A549 (cell line): ENCODE results near the gene ATP10A. TPM values are rescaled to one million over a fixed set of nuclear protein-coding genes. Genes with fewer than 3 reads are reported as not detected.

Experiments used
- ATAC-seq, 2 experiments: fragments of 200-7000 bp in 1 of 2; fragments of >200 bp in 1 of 2; cut with Nextera tagmentation in 1 of 2; cut with Tn5 transposase in 1 of 2; 3 replicates each; pipeline versions ENCODE4 v1.8.0 to v1.9.1; 2018 to 2020; ENCODE audit warnings: mild to moderate bottlenecking in 1 of 2, moderate library complexity in 1 of 2
- CTCF ChIA-PET: fragments of 300-600 bp; sonication (Branson Sonifier 250); formaldehyde crosslinking; extraction: SDS; loops from one replicate; lab custom pipeline; 2021; ENCODE audit warnings: antibody characterized with exemption, inconsistent platforms; lab: Yijun Ruan, JAX
- POLR2A ChIA-PET: fragments of 350-600 bp; formaldehyde crosslinking; extraction: SDS; loops from one replicate; lab custom pipeline; 2021; ENCODE audit warnings: antibody characterized with exemption, inconsistent platforms; lab: Yijun Ruan, JAX
- DNase-seq, 2 experiments: peaks; one replicate each; pipeline versions ENCODE4 v3.0.0 to v3.0.0-alpha.2; 2011 to 2016; ENCODE audit warnings: low read depth in 1 of 2, low spot score in 1 of 2
- FAIRE-seq: peaks from 2 replicates; lab custom pipeline; 2011; peaks lifted over from hg19 to GRCh38; lab: Jason Lieb, UNC
- H3K27ac ChIP-seq, 2 experiments: fragments of >200 bp; sonication (Bioruptor Twin); formaldehyde crosslinking; 3 replicates each; pipeline ENCODE4 v1.5.1; 2016 to 2017
- H3K4me1 ChIP-seq: fragments of >200 bp; sonication (Bioruptor Twin); formaldehyde crosslinking; 3 replicates; pipeline ENCODE4 v1.6.1; 2016
- H3K4me2 ChIP-seq: fragments of >200 bp; sonication (Bioruptor Twin); formaldehyde crosslinking; 3 replicates; pipeline ENCODE4 v1.6.1; 2016
- H3K4me3 ChIP-seq: fragments of >200 bp; sonication (Bioruptor Twin); formaldehyde crosslinking; 3 replicates; pipeline ENCODE4 v1.5.1; 2016
- H3K9me3 ChIP-seq: fragments of >200 bp; sonication (Bioruptor Twin); formaldehyde crosslinking; 3 replicates; pipeline ENCODE4 v1.6.1; 2016
- BHLHE40 ChIP-seq: IDR thresholded peaks from 2 replicates; pipeline ENCODE4 v1.6.1; 2012; ENCODE audit warnings: low read depth, low read length, inconsistent platforms
- CBX2 ChIP-seq: fragments of 200-600 bp; sonication (generic); IDR thresholded peaks from 2 replicates; pipeline ENCODE4 v1.6.1; 2016; ENCODE audit warnings: low read depth, mild to moderate bottlenecking, borderline replicate concordance
- CHD4 ChIP-seq: fragments of 200-600 bp; sonication (generic); IDR thresholded peaks from 2 replicates; pipeline ENCODE4 v1.6.1; 2016; ENCODE audit warnings: antibody characterized with exemption, mild to moderate bottlenecking, borderline replicate concordance
- CTCF ChIP-seq: fragments of >200 bp; sonication (Bioruptor Twin); formaldehyde crosslinking; IDR thresholded peaks from 3 replicates; pipeline ENCODE4 v1.5.1; 2016
- EP300 ChIP-seq, 2 experiments: fragments of >200 bp; sonication (Bioruptor Twin); formaldehyde crosslinking; IDR thresholded peaks; 2 replicates in 1 of 2; 3 replicates in 1 of 2; pipeline ENCODE4 v1.6.1; 2016 to 2017
- FOSB ChIP-seq: fragments of 250-450 bp; sonication (Bioruptor Pico); IDR thresholded peaks from 2 replicates; pipeline ENCODE4 v1.5.0; 2020; ENCODE audit warnings: mild to moderate bottlenecking, moderate library complexity
- FOXS1 ChIP-seq: fragments of 250-450 bp; sonication (Bioruptor Pico); IDR thresholded peaks from 2 replicates; pipeline ENCODE4 v1.5.0; 2020; ENCODE audit warnings: mild to moderate bottlenecking, moderate library complexity
- GATA3 ChIP-seq: IDR thresholded peaks from 2 replicates; pipeline ENCODE4 v1.6.1; 2012; ENCODE audit warnings: borderline replicate concordance
- HDAC2 ChIP-seq: fragments of 200-600 bp; sonication (generic); IDR thresholded peaks from 2 replicates; pipeline ENCODE4 v1.6.1; 2016
- HMGXB4 ChIP-seq: fragments of 250-450 bp; sonication (Bioruptor Pico); IDR thresholded peaks from 2 replicates; pipeline ENCODE4 v1.5.0; 2021; ENCODE audit warnings: mild to moderate bottlenecking, moderate library complexity, borderline replicate concordance
- HOXB5 ChIP-seq: fragments of 250-450 bp; sonication (Bioruptor Pico); IDR thresholded peaks from 2 replicates; pipeline ENCODE4 v1.5.0; 2020; ENCODE audit warnings: mild to moderate bottlenecking, moderate library complexity
- JUN ChIP-seq, 2 experiments: fragments of >200 bp; sonication (Bioruptor Twin); formaldehyde crosslinking; IDR thresholded peaks; 2 replicates in 1 of 2; 3 replicates in 1 of 2; pipeline ENCODE4 v1.6.1; 2016 to 2017
- JUNB ChIP-seq: fragments of >200 bp; sonication (Bioruptor Twin); formaldehyde crosslinking; IDR thresholded peaks from 2 replicates; pipeline ENCODE4 v1.6.1; 2016
- KDM1A ChIP-seq: fragments of 200-600 bp; sonication (generic); IDR thresholded peaks from 2 replicates; pipeline ENCODE4 v1.6.1; 2016; ENCODE audit warnings: low read depth, mild to moderate bottlenecking
- KDM5A ChIP-seq: fragments of 200-600 bp; sonication (generic); IDR thresholded peaks from 2 replicates; pipeline ENCODE4 v1.6.1; 2016; ENCODE audit warnings: antibody characterized with exemption, mild to moderate bottlenecking
- MAZ ChIP-seq: fragments of 150-350 bp; IDR thresholded peaks from 2 replicates; pipeline ENCODE4 v1.6.1; 2014; ENCODE audit warnings: antibody characterized with exemption, low read depth, low read length, borderline replicate concordance
- MYC ChIP-seq: IDR thresholded peaks from 2 replicates; pipeline ENCODE4 v1.6.1; 2012; ENCODE audit warnings: mild to moderate bottlenecking, inconsistent platforms, low read length, improper control_type of control experiment, borderline replicate concordance
- NR3C1 ChIP-seq: fragments of >200 bp; sonication (Bioruptor Twin); formaldehyde crosslinking; IDR thresholded peaks from 3 replicates; pipeline ENCODE4 v1.6.1; 2017
- PBX3 ChIP-seq: IDR thresholded peaks from 2 replicates; pipeline ENCODE4 v1.6.1; 2012
- POLR2A ChIP-seq: IDR thresholded peaks from 2 replicates; pipeline ENCODE4 v1.6.1; 2012; ENCODE audit warnings: mild to moderate bottlenecking, low read length
- POLR2AphosphoS2 ChIP-seq: conservative IDR thresholded peaks from 2 replicates; pipeline ENCODE4 v1.6.1; 2012; ENCODE audit warnings: low read length, improper control_type of control experiment, inconsistent platforms
- RARB ChIP-seq: fragments of 250-450 bp; sonication (Bioruptor Pico); IDR thresholded peaks from 2 replicates; pipeline ENCODE4 v1.8.0; 2021; ENCODE audit warnings: mild to moderate bottlenecking, moderate library complexity
- RCOR1 ChIP-seq: fragments of 150-350 bp; IDR thresholded peaks from 2 replicates; pipeline ENCODE4 v1.6.1; 2014; ENCODE audit warnings: antibody characterized with exemption, low read length, low read depth
- RNF2 ChIP-seq: fragments of 200-600 bp; sonication (generic); IDR thresholded peaks from 2 replicates; pipeline ENCODE4 v1.6.1; 2016; ENCODE audit warnings: low read depth, mild to moderate bottlenecking, antibody characterized with exemption, moderate library complexity, borderline replicate concordance
- SMC3 ChIP-seq: fragments of >200 bp; sonication (Bioruptor Twin); formaldehyde crosslinking; IDR thresholded peaks from 3 replicates; pipeline ENCODE4 v1.6.1; 2018; ENCODE audit warnings: inconsistent platforms
- TFCP2L1 ChIP-seq: fragments of 250-450 bp; sonication (Bioruptor Pico); IDR thresholded peaks from 2 replicates; pipeline ENCODE4 v1.5.0; 2021; ENCODE audit warnings: mild to moderate bottlenecking
- TP53 ChIP-seq: fragments of 250-450 bp; sonication (Bioruptor Pico); IDR thresholded peaks from 2 replicates; pipeline ENCODE4 v1.5.0; 2021; ENCODE audit warnings: mild to moderate bottlenecking, moderate library complexity
- ZNF302 ChIP-seq: fragments of 250-450 bp; sonication (Bioruptor Pico); IDR thresholded peaks from 2 replicates; pipeline ENCODE4 v1.9.0; 2021; ENCODE audit warnings: inconsistent platforms, mild to moderate bottlenecking, moderate library complexity
- WGBS: methylation state at CpG from one replicate; pipeline ENCODE4 v1.1.6; 2017; ENCODE audit errors: missing lambda C conversion rate; 5-methylcytosine and 5-hydroxymethylcytosine counted together
- polyA plus RNA-seq, 4 experiments: library from polyadenylated mRNA; depleted of rRNA in 3 of 4; stranded (reverse); fragments of >200 nt; fragmentation: RNase III in 1 of 4; extraction: RNeasy Plus Mini Kit Qiagen cat#74134 plus additional on column Dnase treatment in 1 of 4; gene quantifications; 2 replicates in 3 of 4; 3 replicates in 1 of 4; pipeline ENCODE4 v1.2.3, GENCODE V29; 2011 to 2017
- TF ChIP-seq, protein P1 (sequence below): fragments of >200 bp; sonication (Bioruptor Twin); formaldehyde crosslinking; IDR thresholded peaks from 2 replicates; pipeline ENCODE4 v1.6.1; 2016
- TF ChIP-seq, protein P2 (sequence below): IDR thresholded peaks from 2 replicates; pipeline ENCODE4 v1.6.1; 2012
- TF ChIP-seq, protein P3 (sequence below): fragments of >200 bp; sonication (Bioruptor Twin); formaldehyde crosslinking; IDR thresholded peaks from 3 replicates; pipeline ENCODE4 v1.6.1; 2016

ATP10A gene
- polyA plus RNA-seq, 2 of the 4 experiments (the other 2 are of a cell fraction): 5.9 to 7.6 TPM

DNA sequence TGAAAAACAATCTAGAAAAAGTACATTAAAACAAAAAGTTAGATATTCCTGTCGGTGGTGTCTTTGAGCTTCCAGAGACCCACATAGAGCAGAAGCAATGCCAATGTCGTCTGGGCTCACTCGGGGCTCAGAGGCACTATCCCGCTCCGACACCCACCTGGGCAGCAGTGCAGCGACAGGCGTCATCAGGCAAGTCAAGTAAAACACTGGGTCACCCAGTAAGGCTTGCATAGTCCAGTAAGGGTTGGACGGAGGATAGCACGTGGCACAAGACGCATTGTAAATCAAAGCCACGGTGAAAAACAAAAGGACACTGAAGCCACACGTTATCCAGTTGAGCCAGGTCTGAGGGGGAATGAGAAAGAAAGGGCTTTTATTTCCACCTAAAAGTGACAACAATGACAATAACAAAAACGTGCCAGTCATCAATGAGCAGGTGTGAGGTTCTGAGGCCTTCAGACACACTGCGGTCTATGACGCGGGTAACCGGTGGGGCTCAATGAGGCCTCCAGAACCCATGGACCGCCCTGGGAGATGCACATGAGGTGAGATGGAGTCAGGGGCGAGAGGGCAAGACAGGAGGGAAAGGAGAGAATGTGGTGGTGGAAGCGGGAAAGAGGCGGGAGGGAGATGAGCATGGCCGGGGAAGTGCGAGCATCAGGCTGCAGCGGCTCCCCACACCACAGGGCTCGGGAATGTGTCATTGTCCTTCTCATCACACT lies 183.0 kb downstream of the ATP10A start:
- WGBS: 89% methylated on average over 25 of the region's 25 CpGs
- ChIA-PET POLR2A (no interaction called here), CTCF (no interaction called here)
- H3K27ac ChIP-seq: no peak overlapping the region
- FAIRE-seq (no peak), ATAC-seq (no peak)
- TF ChIP-seq TFCP2L1 (no peak), FOSB (CRISPR knock-in tag) (no peak), POLR2AphosphoS2 (no peak), CTCF (no peak), ZNF302 (CRISPR knock-in tag) (no peak), PBX3 (no peak), RCOR1 (no peak), HMGXB4 (CRISPR knock-in tag) (no peak), BHLHE40 (no peak), CHD4 (no peak), JUN (IDR thresholded peaks at IDR 0.05) (no peak), POLR2A (no peak), GATA3 (no peak)
- TF ChIP-seq, protein P1, sequence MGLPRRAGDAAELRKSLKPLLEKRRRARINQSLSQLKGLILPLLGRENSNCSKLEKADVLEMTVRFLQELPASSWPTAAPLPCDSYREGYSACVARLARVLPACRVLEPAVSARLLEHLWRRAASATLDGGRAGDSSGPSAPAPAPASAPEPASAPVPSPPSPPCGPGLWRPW: no peak
- TF ChIP-seq, protein P2, sequence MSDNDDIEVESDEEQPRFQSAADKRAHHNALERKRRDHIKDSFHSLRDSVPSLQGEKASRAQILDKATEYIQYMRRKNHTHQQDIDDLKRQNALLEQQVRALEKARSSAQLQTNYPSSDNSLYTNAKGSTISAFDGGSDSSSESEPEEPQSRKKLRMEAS: no peak
- TF ChIP-seq, all 56 proteins: peak for 0
- Histone ChIP-seq H3K9me3 (no peaks in the 10 kb centered on the region), H3K4me3 (no peak overlapping the region), H3K4me1 (no peaks in the 10 kb centered on the region), H3K4me2 (no peak overlapping the region)
- DNase-seq: no peak

DNA sequence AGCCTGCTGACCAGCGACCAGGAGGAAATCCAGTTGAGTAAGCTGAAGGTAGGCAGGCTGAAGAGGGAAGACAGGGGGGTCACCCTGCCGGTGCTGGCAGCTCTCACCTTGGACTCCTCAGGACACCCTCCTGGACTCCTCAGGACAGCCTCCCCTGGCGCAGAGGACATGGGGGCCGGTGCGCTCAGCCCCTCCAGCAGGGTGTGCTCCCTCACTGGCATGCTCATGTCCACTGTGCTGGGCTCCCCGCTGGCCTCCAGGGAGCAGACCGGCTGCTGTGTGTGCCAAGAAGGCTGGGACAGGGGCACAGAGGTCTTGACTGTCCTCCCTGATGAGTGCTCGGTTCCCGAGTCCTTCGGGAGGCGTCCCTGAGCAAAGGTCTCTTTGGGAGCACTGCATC lies 183.6 kb downstream of the ATP10A start:
- WGBS: 90% methylated on average over 6 of the region's 11 CpGs

GRCh38 chr15:25678500-25678855 lies 184.6 kb downstream of the ATP10A start:
- ChIA-PET CTCF (no interaction called here), POLR2A (no interaction called here)
- no peaks in the 10 kb centered on the region for H3K4me1 ChIP-seq
- ATAC-seq: no peak
- H3K4me2 ChIP-seq: no peak overlapping the region
- H3K4me3 ChIP-seq: no peak overlapping the region
- H3K27ac ChIP-seq: no peak overlapping the region
- no peak for DNase-seq
- no peaks in the 10 kb centered on the region for H3K9me3 ChIP-seq
- 89% methylated on average over 7 of the region's 7 CpGs for WGBS
- no peak for FAIRE-seq
- TF ChIP-seq, protein P3, sequence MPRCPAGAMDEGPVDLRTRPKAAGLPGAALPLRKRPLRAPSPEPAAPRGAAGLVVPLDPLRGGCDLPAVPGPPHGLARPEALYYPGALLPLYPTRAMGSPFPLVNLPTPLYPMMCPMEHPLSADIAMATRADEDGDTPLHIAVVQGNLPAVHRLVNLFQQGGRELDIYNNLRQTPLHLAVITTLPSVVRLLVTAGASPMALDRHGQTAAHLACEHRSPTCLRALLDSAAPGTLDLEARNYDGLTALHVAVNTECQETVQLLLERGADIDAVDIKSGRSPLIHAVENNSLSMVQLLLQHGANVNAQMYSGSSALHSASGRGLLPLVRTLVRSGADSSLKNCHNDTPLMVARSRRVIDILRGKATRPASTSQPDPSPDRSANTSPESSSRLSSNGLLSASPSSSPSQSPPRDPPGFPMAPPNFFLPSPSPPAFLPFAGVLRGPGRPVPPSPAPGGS: no peak
- TF ChIP-seq MAZ (no peak), TFCP2L1 (no peak), MYC (no peak), NR3C1 (no peak), KDM1A (no peak), SMC3 (no peak), HOXB5 (CRISPR knock-in tag) (no peak), EP300 (IDR thresholded peaks at IDR 0.05) (no peak), POLR2A (no peak), TP53 (no peak), HDAC2 (no peak), JUNB (no peak), RNF2 (no peak), CBX2 (no peak)

More for the DNA sequence above, 183.6 kb downstream of the ATP10A start:
- no peak for FAIRE-seq
- H3K4me3 ChIP-seq: no peak overlapping the region
- TF ChIP-seq FOXS1 (CRISPR knock-in tag) (no peak), MAZ (no peak), CBX2 (no peak), JUNB (no peak), KDM5A (no peak), RARB (CRISPR knock-in tag) (no peak)
- TF ChIP-seq, all 56 proteins: peak for 0
- Histone ChIP-seq H3K4me1 (no peaks in the 10 kb centered on the region), H3K27ac (no peak overlapping the region), H3K4me2 (no peak overlapping the region), H3K9me3 (no peaks in the 10 kb centered on the region)
- no peak for DNase-seq
- ChIA-PET POLR2A (no interaction called here), CTCF (no interaction called here)
- no peak for ATAC-seq
